ENCODE results near the gene ACVR2A.

DNA sequence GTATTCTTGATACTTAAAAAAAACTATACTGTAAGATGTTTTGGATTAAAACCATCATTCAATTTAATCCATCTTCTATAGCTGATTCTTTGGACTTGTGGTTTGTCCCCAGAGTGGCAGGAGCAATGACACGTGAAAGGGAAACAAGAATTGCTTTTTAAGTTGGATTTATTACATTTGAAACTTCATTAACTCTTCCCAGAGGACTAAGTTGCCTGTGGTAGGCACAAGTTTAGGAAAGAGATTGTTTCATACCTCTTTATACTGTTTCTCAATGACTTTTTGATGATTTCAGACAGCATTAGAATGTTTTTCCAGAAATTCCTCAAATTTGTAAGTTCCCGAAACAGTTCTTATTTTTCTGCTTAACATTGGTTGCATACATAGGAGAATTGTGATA, 41.3 kb downstream of the ACVR2A start:
- TF ChIP-seq, protein P1, sequence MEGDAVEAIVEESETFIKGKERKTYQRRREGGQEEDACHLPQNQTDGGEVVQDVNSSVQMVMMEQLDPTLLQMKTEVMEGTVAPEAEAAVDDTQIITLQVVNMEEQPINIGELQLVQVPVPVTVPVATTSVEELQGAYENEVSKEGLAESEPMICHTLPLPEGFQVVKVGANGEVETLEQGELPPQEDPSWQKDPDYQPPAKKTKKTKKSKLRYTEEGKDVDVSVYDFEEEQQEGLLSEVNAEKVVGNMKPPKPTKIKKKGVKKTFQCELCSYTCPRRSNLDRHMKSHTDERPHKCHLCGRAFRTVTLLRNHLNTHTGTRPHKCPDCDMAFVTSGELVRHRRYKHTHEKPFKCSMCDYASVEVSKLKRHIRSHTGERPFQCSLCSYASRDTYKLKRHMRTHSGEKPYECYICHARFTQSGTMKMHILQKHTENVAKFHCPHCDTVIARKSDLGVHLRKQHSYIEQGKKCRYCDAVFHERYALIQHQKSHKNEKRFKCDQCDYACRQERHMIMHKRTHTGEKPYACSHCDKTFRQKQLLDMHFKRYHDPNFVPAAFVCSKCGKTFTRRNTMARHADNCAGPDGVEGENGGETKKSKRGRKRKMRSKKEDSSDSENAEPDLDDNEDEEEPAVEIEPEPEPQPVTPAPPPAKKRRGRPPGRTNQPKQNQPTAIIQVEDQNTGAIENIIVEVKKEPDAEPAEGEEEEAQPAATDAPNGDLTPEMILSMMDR (IDR thresholded peaks at IDR 0.05) = no peak
- no peak for TF ChIP-seq POLR2A (IDR thresholded peaks at IDR 0.05; ENCODE audit: low read depth)
- no peak for TF ChIP-seq EP300 (IDR thresholded peaks at IDR 0.05)
